ENCODE results near the gene CAPZA1. TPM values are rescaled to one million over a fixed set of nuclear protein-coding genes. Genes with fewer than 3 reads are reported as not detected.

The CAPZA1 gene
- total RNA-seq, 1 donor from 2014 or later: 149 TPM

DNA sequence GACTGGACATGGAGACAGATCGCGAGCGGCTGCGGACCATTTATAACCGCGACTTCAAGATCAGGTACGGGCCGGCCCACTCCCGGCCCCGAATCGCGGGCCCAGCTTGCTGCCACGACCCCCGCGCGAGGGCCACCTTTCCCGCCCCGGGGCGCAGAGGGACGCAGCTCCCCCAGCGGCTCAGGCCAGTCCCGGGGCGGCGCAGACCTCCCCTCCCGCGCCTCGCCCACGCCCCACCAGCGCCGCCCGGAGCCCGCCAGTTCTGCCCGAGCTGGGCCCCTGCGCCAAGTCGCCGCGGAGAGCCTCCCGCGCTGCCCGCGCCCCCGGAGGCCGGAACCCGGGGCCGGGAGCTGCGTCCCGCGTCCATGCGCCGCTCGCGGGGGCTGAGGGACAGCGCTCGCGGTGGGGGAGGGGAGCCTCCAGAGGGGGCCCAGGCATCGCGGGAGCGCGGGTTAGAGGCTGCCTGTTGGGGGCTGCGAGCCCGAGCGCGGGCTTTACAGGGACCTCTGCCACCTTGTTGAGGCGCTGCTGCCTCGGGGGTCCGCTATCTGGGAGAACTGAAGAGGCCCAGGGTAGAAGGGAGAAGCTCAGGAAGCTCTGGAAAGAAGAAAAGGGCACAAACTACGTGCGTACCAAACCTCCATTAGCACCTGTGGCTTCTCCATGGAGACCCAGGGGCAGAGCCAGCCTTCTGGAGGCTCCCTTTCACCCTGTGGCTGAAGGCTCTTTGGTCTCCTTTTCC, 55.5 kb downstream of the CAPZA1 start:
- TF ChIP-seq, protein P1, sequence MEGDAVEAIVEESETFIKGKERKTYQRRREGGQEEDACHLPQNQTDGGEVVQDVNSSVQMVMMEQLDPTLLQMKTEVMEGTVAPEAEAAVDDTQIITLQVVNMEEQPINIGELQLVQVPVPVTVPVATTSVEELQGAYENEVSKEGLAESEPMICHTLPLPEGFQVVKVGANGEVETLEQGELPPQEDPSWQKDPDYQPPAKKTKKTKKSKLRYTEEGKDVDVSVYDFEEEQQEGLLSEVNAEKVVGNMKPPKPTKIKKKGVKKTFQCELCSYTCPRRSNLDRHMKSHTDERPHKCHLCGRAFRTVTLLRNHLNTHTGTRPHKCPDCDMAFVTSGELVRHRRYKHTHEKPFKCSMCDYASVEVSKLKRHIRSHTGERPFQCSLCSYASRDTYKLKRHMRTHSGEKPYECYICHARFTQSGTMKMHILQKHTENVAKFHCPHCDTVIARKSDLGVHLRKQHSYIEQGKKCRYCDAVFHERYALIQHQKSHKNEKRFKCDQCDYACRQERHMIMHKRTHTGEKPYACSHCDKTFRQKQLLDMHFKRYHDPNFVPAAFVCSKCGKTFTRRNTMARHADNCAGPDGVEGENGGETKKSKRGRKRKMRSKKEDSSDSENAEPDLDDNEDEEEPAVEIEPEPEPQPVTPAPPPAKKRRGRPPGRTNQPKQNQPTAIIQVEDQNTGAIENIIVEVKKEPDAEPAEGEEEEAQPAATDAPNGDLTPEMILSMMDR (IDR thresholded peaks at IDR 0.05; ENCODE audit: partially characterized antibody, unreplicated experiment): no peak
- Mint-ChIP-seq H3K9me3 (ENCODE audit: unreplicated experiment) (peaks cover 1% of the 10 kb centered on the region), H3K27me3 (ENCODE audit: unreplicated experiment) (peaks cover 8% of the 10 kb centered on the region), H3K4me3 (ENCODE audit: unreplicated experiment) (peak overlapping the region; percentile 92), H3K4me1 (ENCODE audit: low read depth, unreplicated experiment) (no peaks in the 10 kb centered on the region), H3K27ac (ENCODE audit: unreplicated experiment) (no peak overlapping the region), H3K36me3 (ENCODE audit: unreplicated experiment) (no peaks in the 10 kb centered on the region)
- DNase-seq: peak; percentile 60

DNA sequence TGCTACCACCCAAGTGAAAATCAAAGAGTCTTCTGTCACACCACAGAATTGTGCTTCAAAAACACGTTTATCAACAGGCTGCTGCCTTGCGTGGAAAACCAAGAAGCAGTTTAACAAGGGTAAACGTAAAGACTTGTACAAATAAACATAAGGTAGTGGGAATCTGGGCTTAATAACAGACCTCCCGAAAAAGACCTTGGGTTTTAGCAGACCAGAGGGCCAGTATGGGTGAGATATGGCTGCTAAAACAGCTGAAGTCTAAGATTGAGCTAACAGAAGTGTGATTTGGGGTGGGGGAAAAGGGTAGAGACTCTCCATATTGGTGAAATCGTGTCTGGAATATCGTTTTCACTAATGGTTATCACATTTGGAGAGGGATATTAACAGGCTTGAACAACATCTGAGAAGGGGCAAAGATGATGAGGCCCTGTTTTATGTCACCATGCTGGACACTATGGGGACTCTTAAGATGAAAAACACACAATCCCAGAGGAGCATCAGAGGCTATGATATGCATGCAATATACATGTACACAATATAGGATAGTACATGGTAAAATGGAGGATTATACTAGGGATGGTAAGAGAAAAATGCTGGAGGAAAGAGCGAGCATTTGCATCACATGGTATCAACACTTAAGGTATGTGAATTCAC, 56.2 kb downstream of the CAPZA1 start:
- H3K9me3 Mint-ChIP-seq (ENCODE audit: unreplicated experiment): peaks cover 1% of the 10 kb centered on the region
- peak overlapping the region; percentile 77 for H3K4me3 Mint-ChIP-seq (ENCODE audit: unreplicated experiment)
- H3K27me3 Mint-ChIP-seq (ENCODE audit: unreplicated experiment): peaks cover 8% of the 10 kb centered on the region
- no peaks in the 10 kb centered on the region for H3K36me3 Mint-ChIP-seq (ENCODE audit: unreplicated experiment)
- no peak overlapping the region for H3K27ac Mint-ChIP-seq (ENCODE audit: unreplicated experiment)
- DNase-seq: no peak
- H3K4me1 Mint-ChIP-seq (ENCODE audit: low read depth, unreplicated experiment): no peaks in the 10 kb centered on the region
- TF ChIP-seq, protein P1 (IDR thresholded peaks at IDR 0.05; ENCODE audit: partially characterized antibody, unreplicated experiment): no peak

DNA sequence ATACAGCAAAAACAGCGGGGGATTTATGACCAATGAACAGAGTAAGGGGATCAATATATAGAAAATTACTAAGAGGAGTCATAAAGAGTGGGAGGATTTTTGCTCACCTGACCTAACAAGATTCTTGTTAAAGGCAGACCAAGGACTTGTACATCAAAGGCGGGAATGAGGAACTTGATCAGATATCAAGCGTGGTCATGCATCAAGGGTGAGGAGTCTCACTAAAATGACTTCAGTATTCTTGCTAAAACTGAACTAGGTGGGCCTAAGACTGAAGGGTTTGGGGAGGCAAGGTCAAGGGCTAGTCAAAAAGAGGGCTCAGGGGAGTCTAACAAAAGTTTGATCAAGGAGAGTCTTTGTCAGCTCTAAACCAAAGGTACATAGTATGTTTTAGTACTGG, 56.9 kb downstream of the CAPZA1 start:
- Mint-ChIP-seq H3K4me1 (ENCODE audit: low read depth, unreplicated experiment) (no peaks in the 10 kb centered on the region), H3K27ac (ENCODE audit: unreplicated experiment) (no peak overlapping the region), H3K4me3 (ENCODE audit: unreplicated experiment) (no peak overlapping the region), H3K27me3 (ENCODE audit: unreplicated experiment) (peaks cover 8% of the 10 kb centered on the region), H3K9me3 (ENCODE audit: unreplicated experiment) (peaks cover 1% of the 10 kb centered on the region), H3K36me3 (ENCODE audit: unreplicated experiment) (no peaks in the 10 kb centered on the region)
- no peak for DNase-seq
- TF ChIP-seq, protein P1 (IDR thresholded peaks at IDR 0.05; ENCODE audit: partially characterized antibody, unreplicated experiment): no peak

DNA sequence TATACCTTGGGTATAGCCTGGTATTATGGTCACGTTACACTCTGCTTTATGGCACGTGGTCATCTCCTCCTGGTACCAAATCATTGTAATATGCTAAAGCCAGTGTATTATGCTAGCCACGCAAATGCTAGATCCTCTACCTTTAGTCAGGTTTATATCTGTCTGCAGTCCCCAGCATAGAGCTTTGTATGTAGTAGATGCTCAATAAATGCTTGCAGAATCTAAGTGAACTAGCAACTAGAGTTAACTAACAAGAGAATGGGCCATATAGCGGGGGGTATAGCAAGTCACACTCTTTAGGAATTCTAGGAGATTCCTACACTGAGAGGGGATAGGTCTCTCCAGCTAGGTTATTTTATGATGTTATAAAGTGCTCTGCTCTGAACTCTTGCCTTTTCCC, 57.9 kb downstream of the CAPZA1 start:
- Mint-ChIP-seq H3K27ac (ENCODE audit: unreplicated experiment) (no peak overlapping the region), H3K36me3 (ENCODE audit: unreplicated experiment) (no peaks in the 10 kb centered on the region), H3K27me3 (ENCODE audit: unreplicated experiment) (peaks cover 8% of the 10 kb centered on the region), H3K9me3 (ENCODE audit: unreplicated experiment) (peaks cover 1% of the 10 kb centered on the region), H3K4me1 (ENCODE audit: low read depth, unreplicated experiment) (no peaks in the 10 kb centered on the region), H3K4me3 (ENCODE audit: unreplicated experiment) (no peak overlapping the region)
- no peak for DNase-seq
- TF ChIP-seq, protein P1 (IDR thresholded peaks at IDR 0.05; ENCODE audit: partially characterized antibody, unreplicated experiment): no peak

DNA sequence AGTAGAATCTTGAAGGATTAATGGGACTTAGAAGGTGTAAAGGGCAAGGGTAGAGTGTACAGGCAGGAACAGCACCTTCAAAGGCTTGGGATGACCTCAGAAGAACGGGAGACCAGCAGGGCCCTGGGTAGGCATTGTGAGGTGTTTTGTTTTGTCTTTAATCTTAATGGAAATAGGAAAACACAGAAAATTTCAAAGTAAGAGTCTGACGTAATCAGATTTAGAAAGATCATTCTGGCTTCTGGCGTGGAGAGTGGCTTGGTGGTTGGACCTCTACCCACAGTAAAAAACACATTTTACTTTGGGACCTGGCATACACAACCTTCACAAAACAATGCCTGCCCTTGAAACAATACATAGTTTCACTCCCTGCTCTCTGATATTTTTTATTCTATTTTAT, 59.0 kb downstream of the CAPZA1 start:
- H3K4me1 Mint-ChIP-seq (ENCODE audit: low read depth, unreplicated experiment): no peaks in the 10 kb centered on the region
- no peaks in the 10 kb centered on the region for H3K36me3 Mint-ChIP-seq (ENCODE audit: unreplicated experiment)
- H3K4me3 Mint-ChIP-seq (ENCODE audit: unreplicated experiment): no peak overlapping the region
- no peaks in the 10 kb centered on the region for H3K9me3 Mint-ChIP-seq (ENCODE audit: unreplicated experiment)
- no peak overlapping the region for H3K27ac Mint-ChIP-seq (ENCODE audit: unreplicated experiment)
- no peak for DNase-seq
- H3K27me3 Mint-ChIP-seq (ENCODE audit: unreplicated experiment): peaks cover 5% of the 10 kb centered on the region
- TF ChIP-seq, protein P1 (IDR thresholded peaks at IDR 0.05; ENCODE audit: partially characterized antibody, unreplicated experiment): no peak
